Mesenchymal stem cell (in vitro differentiated cells and primary cell): ENCODE data around the gene RBM8A.
A peak's percentile ranks its signal among the peaks of the same experiment; 100 is the strongest.

Source experiments
- DNase-seq: peaks from one replicate; pipeline ENCODE4 v3.0.0-alpha.2; 2013
- H2AFZ ChIP-seq: one replicate; pipeline ENCODE4 v1.6.1; 2013; ENCODE audit warnings: low read depth, mild to moderate bottlenecking, control low read depth, inconsistent platforms, low read length, moderate library complexity
- H2AK5ac ChIP-seq: 2 replicates; pipeline ENCODE4 v1.6.1; 2013; ENCODE audit warnings: low read length, moderate library complexity, mild to moderate bottlenecking, inconsistent platforms; ENCODE audit not compliant: severe bottlenecking
- H2BK120ac ChIP-seq: one replicate; pipeline ENCODE4 v1.6.1; 2013; ENCODE audit warnings: low read depth, mild to moderate bottlenecking, inconsistent platforms, low read length, moderate library complexity
- H2BK12ac ChIP-seq, 2 experiments: one replicate each; pipeline ENCODE4 v1.6.1; 2013; ENCODE audit warnings: inconsistent platforms in 2 of 2, low read length in 2 of 2, mild to moderate bottlenecking in 2 of 2, moderate library complexity in 2 of 2, control low read depth in 1 of 2
- H2BK15ac ChIP-seq: one replicate; pipeline ENCODE4 v1.6.1; 2013; ENCODE audit warnings: mild to moderate bottlenecking, low read depth, inconsistent platforms; ENCODE audit not compliant: poor library complexity, severe bottlenecking
- H2BK5ac ChIP-seq: 2 replicates; pipeline ENCODE4 v1.6.1; 2013; ENCODE audit warnings: low read depth, mild to moderate bottlenecking, low read length, control low read depth, inconsistent platforms; ENCODE audit not compliant: poor library complexity, severe bottlenecking
- H3K14ac ChIP-seq, 2 experiments: one replicate each; pipeline ENCODE4 v1.6.1; 2013; ENCODE audit warnings: inconsistent platforms in 2 of 2, low read length in 2 of 2, control low read depth in 1 of 2, mild to moderate bottlenecking in 1 of 2, moderate library complexity in 1 of 2
- H3K18ac ChIP-seq, 2 experiments: one replicate each; pipeline ENCODE4 v1.6.1; 2013; ENCODE audit warnings: inconsistent platforms in 2 of 2, low read length in 2 of 2, control low read depth in 1 of 2, low read depth in 1 of 2, mild to moderate bottlenecking in 1 of 2
- H3K23ac ChIP-seq, 2 experiments: one replicate each; pipeline ENCODE4 v1.6.1; 2013; ENCODE audit warnings: inconsistent platforms in 2 of 2, low read length in 2 of 2, mild to moderate bottlenecking in 2 of 2, moderate library complexity in 2 of 2, control low read depth in 1 of 2
- H3K27ac ChIP-seq: 2 replicates; pipeline ENCODE4 v1.5.1; 2013; ENCODE audit warnings: mild to moderate bottlenecking, moderate library complexity, low read length, control low read depth, inconsistent platforms; ENCODE audit not compliant: poor library complexity, severe bottlenecking
- H3K27me3 ChIP-seq, 2 experiments: 2 replicates each; pipeline versions ENCODE4 v1.6.1 to v1.7.0; 2013; ENCODE audit warnings: low read length in 2 of 2, mild to moderate bottlenecking in 2 of 2, moderate library complexity in 2 of 2, control low read depth in 1 of 2, inconsistent platforms in 1 of 2; ENCODE audit not compliant: control insufficient read depth in 1 of 2, insufficient read depth in 1 of 2
- H3K36me3 ChIP-seq, 2 experiments: 2 replicates each; pipeline versions ENCODE4 v1.6.1 to v1.7.0; 2013; ENCODE audit warnings: low read length in 2 of 2, control low read depth in 1 of 2, inconsistent platforms in 1 of 2, low read depth in 1 of 2, mild to moderate bottlenecking in 1 of 2; ENCODE audit not compliant: insufficient read depth in 2 of 2, control insufficient read depth in 1 of 2
- H3K4ac ChIP-seq, 2 experiments: one replicate each; pipeline ENCODE4 v1.6.1; 2013; ENCODE audit warnings: inconsistent platforms in 2 of 2, low read length in 2 of 2, mild to moderate bottlenecking in 2 of 2, moderate library complexity in 2 of 2, control low read depth in 1 of 2, low read depth in 1 of 2
- H3K4me1 ChIP-seq: 2 replicates; pipeline ENCODE4 v1.6.1; 2013; ENCODE audit warnings: low read depth, low read length, control low read depth; ENCODE audit not compliant: control insufficient read depth, insufficient read depth
- H3K4me2 ChIP-seq: 2 replicates; pipeline ENCODE4 v1.6.1; 2013; ENCODE audit warnings: low read length, mild to moderate bottlenecking, inconsistent platforms; ENCODE audit not compliant: poor library complexity, severe bottlenecking
- H3K4me3 ChIP-seq, 2 experiments: 2 replicates each; pipeline versions ENCODE4 v1.5.1 to v1.7.0; 2013; ENCODE audit warnings: low read length in 2 of 2, mild to moderate bottlenecking in 2 of 2, control low read depth in 1 of 2, low read depth in 1 of 2; ENCODE audit not compliant: insufficient read depth in 1 of 2
- H3K79me1 ChIP-seq: replicated peaks from 2 replicates; pipeline ENCODE4 v1.6.1; 2013; ENCODE audit warnings: mild to moderate bottlenecking, control low read depth, low read length, inconsistent platforms; ENCODE audit not compliant: poor library complexity, severe bottlenecking
- H3K9ac ChIP-seq: 2 replicates; pipeline ENCODE4 v1.7.0; 2013; ENCODE audit warnings: mild to moderate bottlenecking, low read length, moderate library complexity
- H3K9me3 ChIP-seq: 2 replicates; pipeline ENCODE4 v1.7.0; 2013; ENCODE audit warnings: mild to moderate bottlenecking, low read length; ENCODE audit not compliant: control insufficient read depth
- H4K8ac ChIP-seq: one replicate; pipeline ENCODE4 v1.6.1; 2013; ENCODE audit warnings: inconsistent platforms, mild to moderate bottlenecking, low read length, moderate library complexity
- H4K91ac ChIP-seq: one replicate; pipeline ENCODE4 v1.6.1; 2013; ENCODE audit warnings: mild to moderate bottlenecking, low read length, inconsistent platforms
- WGBS: methylation state at CpG from one replicate; pipeline ENCODE4 v1.1.7; 2013; ENCODE audit warnings: mixed read lengths; 5-methylcytosine and 5-hydroxymethylcytosine counted together

Gene RBM8A

GRCh38 chr1:145891587-145892485 is 35.4 kb downstream of the RBM8A start:
- peak overlapping the region; percentile 62 for H3K4me2 ChIP-seq
- no peak overlapping the region for H3K14ac ChIP-seq
- peak overlapping the region; percentile 98 for H3K27ac ChIP-seq
- peak overlapping the region; percentile 82 for H2BK15ac ChIP-seq
- no peaks in the 10 kb centered on the region for H3K9me3 ChIP-seq
- H2AK5ac ChIP-seq = peak overlapping the region; percentile 93
- peaks cover 2% of the 10 kb centered on the region for H3K79me1 ChIP-seq
- peak overlapping the region; percentile 69 for H2BK120ac ChIP-seq
- WGBS = 0% methylated on average over 3 of the region's 6 CpGs
- H3K4ac ChIP-seq = peak overlapping the region; percentile 76 to 89
- peak overlapping the region in 1 of 2 experiments; percentile 50 for H3K4me3 ChIP-seq
- DNase-seq = peak; percentile 99
- H4K91ac ChIP-seq = peak overlapping the region; percentile 65
- no peak overlapping the region for H3K23ac ChIP-seq
- no peak overlapping the region for H2AFZ ChIP-seq
- H2BK12ac ChIP-seq = peak overlapping the region; percentile 14 to 88
- H4K8ac ChIP-seq = peak overlapping the region; percentile 81
- peaks cover 21% of the 10 kb centered on the region for H3K4me1 ChIP-seq
- H3K27me3 ChIP-seq = no peaks in the 10 kb centered on the region
- H3K36me3 ChIP-seq = peaks cover 11 to 47% of the 10 kb centered on the region in 2 experiments
- H3K9ac ChIP-seq = peak overlapping the region; percentile 88
- H2BK5ac ChIP-seq = peak overlapping the region; percentile 93
- H3K18ac ChIP-seq = peak overlapping the region; percentile 65 to 90

- Histone ChIP-seq H3K79me1 (peaks cover 2% of the 10 kb centered on the region), H3K27ac (peak overlapping the region; percentile 98), H3K14ac (no peak overlapping the region), H3K9ac (peak overlapping the region; percentile 88), H3K23ac (no peak overlapping the region), H2BK120ac (peak overlapping the region; percentile 69), H3K27me3 (no peaks in the 10 kb centered on the region), H3K4me3 (peak overlapping the region in 1 of 2 experiments; percentile 50), H3K4me2 (no peak overlapping the region), H2BK12ac (peak overlapping the region in 1 of 2 experiments; percentile 67), H3K4me1 (peaks cover 23% of the 10 kb centered on the region), H3K36me3 (peaks cover 4 to 40% of the 10 kb centered on the region in 2 experiments), H3K18ac (no peak overlapping the region), H4K91ac (no peak overlapping the region), H2AK5ac (no peak overlapping the region), H3K9me3 (no peaks in the 10 kb centered on the region), H2AFZ (no peak overlapping the region), H4K8ac (peak overlapping the region; percentile 19), H2BK5ac (no peak overlapping the region), H3K4ac (peak overlapping the region in 1 of 2 experiments; percentile 88), H2BK15ac (no peak overlapping the region)
- DNase-seq = no peak
- WGBS = no CpG with 5 or more reads among the region's 1 CpG
Measured at GRCh38 chr1:145891143-145891542, 36.1 kb downstream of the RBM8A start.

- Histone ChIP-seq H3K18ac (no peak overlapping the region), H2BK120ac (no peak overlapping the region), H3K36me3 (peaks cover 0 to 26% of the 10 kb centered on the region in 2 experiments), H3K4ac (peak overlapping the region in 1 of 2 experiments; percentile 45), H3K9ac (peak overlapping the region; percentile 1), H3K23ac (no peak overlapping the region), H2BK12ac (peak overlapping the region in 1 of 2 experiments; percentile 48), H2BK15ac (no peak overlapping the region), H3K27ac (no peak overlapping the region), H2AK5ac (peak overlapping the region; percentile 89), H3K4me3 (no peak overlapping the region), H3K9me3 (no peaks in the 10 kb centered on the region), H3K4me1 (peaks cover 31% of the 10 kb centered on the region), H3K14ac (no peak overlapping the region), H3K4me2 (no peak overlapping the region), H2BK5ac (no peak overlapping the region), H3K79me1 (peaks cover 2% of the 10 kb centered on the region), H2AFZ (no peak overlapping the region), H3K27me3 (no peaks in the 10 kb centered on the region), H4K91ac (no peak overlapping the region), H4K8ac (peak overlapping the region; percentile 50)
- no peak for DNase-seq
- 97% methylated on average over 3 of the region's 3 CpGs for WGBS
Measured at GRCh38 chr1:145889722-145890121, 37.6 kb downstream of the RBM8A start.

- H3K18ac ChIP-seq = no peak overlapping the region
- no peak overlapping the region for H3K23ac ChIP-seq
- 97% methylated on average over 4 of the region's 5 CpGs for WGBS
- H3K14ac ChIP-seq = no peak overlapping the region
- no peak overlapping the region for H2BK15ac ChIP-seq
- no peak overlapping the region for H4K91ac ChIP-seq
- no peak overlapping the region for H2BK120ac ChIP-seq
- H3K4me3 ChIP-seq = no peak overlapping the region
- H3K9me3 ChIP-seq = no peaks in the 10 kb centered on the region
- H3K27me3 ChIP-seq = no peaks in the 10 kb centered on the region
- peak overlapping the region; percentile 41 for H2AK5ac ChIP-seq
- peaks cover 29% of the 10 kb centered on the region for H3K4me1 ChIP-seq
- peak overlapping the region; percentile 26 for H3K4me2 ChIP-seq
- no peak overlapping the region for H2BK5ac ChIP-seq
- no peak overlapping the region for H2BK12ac ChIP-seq
- peak overlapping the region; percentile 78 for H3K27ac ChIP-seq
- H3K9ac ChIP-seq = no peak overlapping the region
- DNase-seq = no peak
- no peak overlapping the region for H3K4ac ChIP-seq
- H3K36me3 ChIP-seq = peaks cover 0 to 11% of the 10 kb centered on the region in 2 experiments
- H4K8ac ChIP-seq = no peak overlapping the region
- no peak overlapping the region for H2AFZ ChIP-seq
- peaks cover 2% of the 10 kb centered on the region for H3K79me1 ChIP-seq
Measured at GRCh38 chr1:145887631-145888030, 39.7 kb downstream of the RBM8A start.
